GM20431 (cell line): ENCODE results near the gene MIEF2.

Source experiments
- in situ Hi-C: fragments of 300-500 bp; cut with MseI, MboI; formaldehyde crosslinking; loops from one replicate; pipeline ENCODE4 v1.15.0; 2020; ENCODE audit warnings: low sequenced_read_pairs; ENCODE audit not compliant: unreplicated experiment

Gene MIEF2

DNA sequence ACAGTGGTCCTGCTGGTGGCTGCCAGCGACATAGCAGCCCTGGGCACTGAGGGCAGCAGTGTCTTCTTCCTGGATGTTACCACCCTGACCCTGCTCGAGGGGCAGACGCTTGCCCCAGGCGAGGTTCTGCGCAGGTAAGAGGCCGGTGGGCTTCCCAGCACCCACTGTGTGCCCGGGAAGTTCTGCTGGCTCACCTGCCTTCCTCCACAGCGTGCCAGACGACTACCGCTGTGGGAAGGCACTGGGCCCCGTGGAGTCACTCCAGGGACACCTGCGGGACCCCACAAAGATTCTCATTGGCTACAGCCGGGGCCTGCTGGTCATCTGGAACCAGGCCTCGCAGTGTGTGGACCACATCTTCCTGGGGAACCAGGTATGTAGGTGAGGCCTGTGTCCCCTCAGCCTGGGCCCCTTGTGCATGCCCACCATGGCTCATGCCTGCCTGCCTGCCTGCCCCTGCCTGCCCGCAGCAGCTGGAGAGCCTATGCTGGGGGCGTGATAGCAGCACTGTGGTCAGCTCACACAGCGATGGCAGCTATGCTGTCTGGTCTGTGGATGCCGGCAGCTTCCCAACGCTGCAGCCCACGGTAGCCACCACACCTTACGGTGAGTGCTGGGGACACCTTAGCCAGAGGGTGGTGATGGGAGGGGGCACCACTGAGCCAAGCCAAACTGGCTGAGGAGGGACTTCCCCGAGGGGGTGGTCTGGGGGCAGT, 26.5 kb upstream of the MIEF2 start:
- in situ Hi-C loops = no loop called here

GRCh38 chr17:18234853-18235380, 25.5 kb upstream of the MIEF2 start:
- in situ Hi-C loops = no loop called here

DNA sequence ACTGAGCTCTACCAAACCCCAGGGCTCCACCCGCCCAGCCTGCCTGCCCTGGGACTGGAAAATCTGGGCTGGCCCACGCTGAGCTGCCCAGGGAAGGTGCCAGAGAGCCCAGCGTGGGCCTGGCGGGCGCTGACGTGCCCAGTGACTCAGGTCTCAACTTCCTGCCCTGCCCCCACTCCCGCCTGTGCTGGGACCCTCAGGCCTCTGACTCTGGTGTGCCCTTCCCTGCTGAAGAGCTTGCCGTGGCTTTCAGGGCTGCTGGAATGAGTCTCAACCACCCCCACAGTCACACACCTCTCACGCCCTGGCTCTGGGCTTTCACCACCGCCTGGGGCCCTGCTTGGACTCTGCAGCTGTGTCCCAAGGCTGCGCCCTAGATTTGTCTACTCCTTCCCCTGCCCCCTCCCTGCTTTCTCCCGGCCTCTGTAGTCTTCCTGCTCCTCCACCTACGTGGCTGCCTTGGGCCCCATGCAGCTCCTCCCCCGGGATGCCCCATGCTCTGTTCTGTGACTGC, 24.7 kb upstream of the MIEF2 start:
- in situ Hi-C loops = no loop called here

DNA sequence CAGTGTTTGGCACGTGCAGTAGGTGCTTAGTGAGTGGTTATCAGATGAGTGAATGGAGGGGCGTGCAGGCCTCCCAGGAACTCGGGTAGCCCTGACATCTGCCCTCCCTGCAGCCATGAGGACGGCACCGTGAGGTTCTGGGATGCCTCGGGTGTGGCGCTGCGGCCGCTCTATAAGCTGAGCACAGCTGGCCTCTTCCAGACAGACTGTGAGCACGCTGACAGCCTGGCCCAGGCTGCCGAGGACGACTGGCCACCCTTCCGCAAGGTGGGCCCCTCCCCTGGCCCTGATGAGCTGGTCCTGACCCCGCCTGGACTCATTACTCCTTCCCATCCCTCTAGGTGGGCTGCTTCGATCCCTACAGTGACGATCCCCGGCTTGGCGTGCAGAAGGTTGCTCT, 24.0 kb upstream of the MIEF2 start:
- in situ Hi-C loops = no loop called here

DNA sequence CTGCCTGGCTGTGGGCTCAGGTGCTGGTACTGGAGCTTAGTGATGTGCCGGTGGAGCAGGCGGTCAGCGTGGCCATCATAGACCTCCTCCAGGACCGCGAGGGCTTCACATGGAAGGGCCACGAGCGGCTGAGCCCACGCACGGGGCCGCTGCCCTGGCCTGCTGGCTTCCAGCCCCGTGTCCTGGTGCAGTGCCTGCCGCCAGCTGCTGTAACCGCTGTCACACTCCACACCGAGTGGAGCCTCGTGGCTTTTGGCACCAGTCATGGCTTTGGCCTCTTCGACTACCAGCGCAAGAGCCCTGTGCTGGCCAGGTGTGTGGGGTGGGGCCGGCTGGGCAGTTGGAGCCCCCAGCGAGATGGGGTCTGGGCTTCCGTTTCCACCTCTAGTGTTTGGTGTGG, 23.0 kb upstream of the MIEF2 start:
- in situ Hi-C loops = no loop called here

- in situ Hi-C loops = no loop called here
Measured at GRCh38 chr17:18238299-18238698, 22.2 kb upstream of the MIEF2 start.

DNA sequence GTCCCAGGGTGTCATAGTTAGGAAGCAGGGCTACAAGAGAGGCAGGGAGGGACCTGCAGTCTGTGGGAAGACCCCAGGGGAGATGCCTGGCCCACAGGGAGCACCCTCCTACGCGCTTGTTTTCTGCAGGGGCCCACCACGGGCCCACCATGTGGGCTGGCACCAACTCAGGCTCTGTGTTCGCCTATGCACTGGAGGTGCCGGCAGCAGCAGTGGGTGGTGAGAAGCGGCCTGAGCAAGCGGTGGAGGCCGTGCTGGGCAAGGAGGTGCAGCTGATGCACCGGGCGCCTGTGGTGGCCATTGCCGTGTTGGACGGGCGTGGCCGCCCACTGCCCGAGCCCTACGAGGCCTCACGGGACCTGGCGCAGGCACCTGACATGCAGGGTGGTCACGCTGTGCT, 20.0 kb upstream of the MIEF2 start:
- in situ Hi-C loops = no loop called here

DNA sequence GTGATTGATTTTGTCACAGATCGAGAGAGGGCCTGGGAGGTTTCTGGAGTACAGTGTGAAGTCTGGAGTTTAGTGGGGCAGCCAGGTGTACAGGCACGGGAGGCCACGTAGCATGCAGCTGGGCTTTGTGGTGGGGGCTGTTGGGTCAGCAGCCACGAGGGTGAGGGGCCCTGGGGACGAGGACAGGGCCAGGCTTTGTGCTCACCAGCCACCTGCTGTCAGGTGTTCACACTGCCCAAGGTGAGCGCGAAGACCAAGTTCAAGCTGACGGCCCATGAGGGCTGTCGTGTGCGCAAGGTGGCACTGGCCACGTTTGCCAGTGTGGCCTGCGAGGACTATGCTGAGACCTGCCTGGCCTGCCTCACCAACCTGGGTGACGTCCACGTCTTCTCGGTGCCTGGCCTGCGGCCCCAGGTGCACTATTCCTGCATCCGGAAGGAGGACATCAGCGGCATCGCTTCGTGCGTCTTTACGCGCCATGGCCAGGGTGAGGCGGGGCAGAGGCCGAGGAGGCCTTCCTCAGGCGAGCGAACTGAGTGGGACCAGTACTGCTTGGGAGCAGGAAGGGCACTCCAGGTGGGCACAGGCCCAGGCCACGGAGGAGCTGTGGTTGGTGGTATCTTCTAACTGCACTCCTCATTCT, 19.1 kb upstream of the MIEF2 start:
- in situ Hi-C loops = no loop called here

- in situ Hi-C loops = no loop called here
Measured at GRCh38 chr17:18245038-18245776, 15.3 kb upstream of the MIEF2 start.

DNA sequence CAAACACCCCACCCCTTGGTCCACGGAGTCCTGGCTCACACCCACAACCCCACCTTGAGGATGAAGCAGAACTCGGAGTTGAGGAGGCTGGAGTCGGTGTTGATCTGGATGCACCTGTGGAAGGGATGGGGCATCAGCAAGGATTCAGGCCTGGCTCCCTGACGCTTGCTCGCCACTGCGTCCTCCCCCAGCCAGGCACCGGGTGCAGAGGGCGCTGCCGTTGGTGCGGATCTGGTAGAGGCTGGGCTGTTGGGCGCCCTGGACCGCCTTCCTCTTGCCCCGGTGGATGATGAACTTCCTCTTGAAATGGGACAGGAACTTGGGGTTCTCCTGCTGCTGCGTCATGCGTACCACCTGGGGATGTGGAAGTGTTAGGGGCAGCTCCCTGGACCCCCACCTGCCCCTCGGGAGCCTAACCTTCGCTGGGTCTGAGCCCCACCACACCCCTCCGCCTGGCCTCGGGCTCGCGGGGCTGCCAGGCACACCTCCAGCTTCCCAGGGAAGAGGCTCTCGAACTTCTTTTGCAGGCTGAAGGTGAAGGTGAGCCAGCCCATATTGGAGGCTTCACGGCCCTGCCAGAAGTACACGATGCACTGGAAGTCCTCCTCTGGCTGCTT, 14.2 kb upstream of the MIEF2 start:
- in situ Hi-C loops = no loop called here

GRCh38 chr17:18246880-18247612, 13.4 kb upstream of the MIEF2 start:
- in situ Hi-C loops = no loop called here

DNA sequence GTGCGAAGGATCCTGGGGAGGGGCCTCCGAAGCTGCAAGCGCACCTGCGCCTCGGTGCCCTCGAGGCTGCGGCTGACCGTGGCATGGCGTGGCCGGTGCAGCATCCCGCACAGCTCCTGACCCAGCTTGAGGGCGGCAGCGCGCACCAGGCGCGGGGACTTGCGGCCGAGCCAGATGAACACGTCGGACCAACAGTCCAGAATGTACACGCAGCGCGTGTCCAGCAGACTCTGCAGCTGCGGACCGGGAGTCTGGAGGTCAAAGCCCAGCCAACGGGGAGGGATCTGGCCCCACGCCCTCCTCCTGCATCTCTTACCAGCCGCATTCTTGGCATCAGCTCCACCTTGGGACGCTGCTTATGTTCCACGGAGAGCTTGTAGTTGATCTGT, 12.9 kb upstream of the MIEF2 start:
- in situ Hi-C loops = no loop called here

- in situ Hi-C loops = no loop called here
Measured at GRCh38 chr17:18248300-18248731, 12.1 kb upstream of the MIEF2 start.

DNA sequence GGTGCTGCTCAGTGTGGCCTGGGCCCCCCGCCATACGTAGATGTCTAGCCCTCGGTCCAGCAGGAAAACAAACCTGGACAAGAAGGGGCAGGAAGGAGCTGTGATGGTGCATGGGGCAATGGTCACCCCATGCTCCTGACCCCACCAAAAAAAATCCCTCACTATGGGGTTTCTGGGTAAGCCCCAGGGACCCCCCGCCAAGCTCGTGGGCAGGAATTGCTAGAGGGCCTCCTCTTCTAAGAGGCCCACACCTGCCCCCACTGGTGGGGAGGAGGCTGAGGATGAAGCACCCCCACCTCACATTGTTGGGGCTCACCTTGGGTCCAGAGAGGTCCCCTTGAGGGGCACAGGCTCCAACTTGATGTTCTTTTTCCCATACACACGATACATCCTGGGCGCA, 11.7 kb upstream of the MIEF2 start:
- in situ Hi-C loops = no loop called here

DNA sequence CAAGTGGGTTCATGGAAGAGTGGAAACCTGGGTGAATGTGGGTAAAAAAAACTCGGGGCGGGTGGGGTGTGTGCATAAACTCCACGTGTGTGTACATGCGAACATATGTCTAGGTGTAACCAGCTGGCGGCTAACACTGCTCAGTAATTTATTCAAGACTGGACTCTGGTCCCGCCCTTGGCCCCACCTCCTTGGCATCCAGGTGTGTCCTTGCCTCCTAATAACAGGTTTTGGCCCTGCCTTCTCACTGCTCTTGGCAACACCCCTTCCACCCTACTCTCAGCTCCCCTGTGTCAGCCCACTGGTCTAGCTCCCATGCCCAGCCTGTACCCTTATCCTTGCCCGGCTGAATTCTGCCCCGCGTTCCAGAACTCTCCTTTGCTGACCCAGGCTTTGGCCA, 10.2 kb upstream of the MIEF2 start:
- in situ Hi-C loops = no loop called here

DNA sequence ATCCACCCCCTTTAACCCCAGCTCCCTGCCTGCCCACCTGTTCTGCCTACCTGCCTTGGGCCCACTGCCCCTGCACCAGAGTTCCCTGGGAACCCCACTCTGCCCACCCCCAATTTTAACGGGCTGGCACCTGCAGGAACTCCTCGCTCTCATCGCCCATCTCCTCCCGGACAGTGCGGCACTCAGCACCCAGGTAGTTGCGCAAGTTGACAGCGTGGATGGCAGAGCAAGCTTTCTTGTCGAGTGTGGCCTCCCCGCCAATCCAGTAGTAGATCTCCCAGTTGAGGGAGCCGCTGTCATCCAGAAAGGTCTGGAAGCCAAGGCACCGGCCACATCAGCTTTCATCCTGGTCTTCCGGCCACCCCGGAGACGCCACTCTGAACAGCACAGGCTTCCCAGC, 9.8 kb upstream of the MIEF2 start:
- in situ Hi-C loops = no loop called here

- in situ Hi-C loops = no loop called here
Measured at GRCh38 chr17:18251204-18251603, 9.3 kb upstream of the MIEF2 start.

GRCh38 chr17:18252160-18252559, 8.3 kb upstream of the MIEF2 start:
- in situ Hi-C loops = no loop called here

- in situ Hi-C loops = no loop called here
Measured at GRCh38 chr17:18253187-18253884, 7.1 kb upstream of the MIEF2 start.
